Natural killer cell (primary cell): ENCODE data around the gene TCF25. TPM values are rescaled to one million over a fixed set of nuclear protein-coding genes. Genes with fewer than 3 reads are reported as not detected.
"Not testable (repeated sequence)": the region's sequence is repeated elsewhere in the genome, so short reads cannot be mapped to it uniquely, and the experiment has no call there.

ENCODE experiments used
- ATAC-seq, 3 donors: fragments of 150-1000 bp in 2 of 3; fragments of 200-7000 bp in 1 of 3; cut with Tn5 transposase; 1 replicate in 1 of 3; 2 replicates in 2 of 3; pipeline ENCODE4 v1.10.0; 2021; ENCODE audit warnings: mild to moderate bottlenecking in 2 of 3, moderate library complexity in 2 of 3
- DNase-seq, 2 donors: peaks; one replicate each; pipeline versions ENCODE4 v3.0.0 to v3.0.0-alpha.2; 2013 to 2021; ENCODE audit warnings: mixed read lengths in 1 of 2
- H3K27ac ChIP-seq: one replicate; pipeline ENCODE4 v1.5.1; 2013; ENCODE audit warnings: mild to moderate bottlenecking, low read length
- H3K27me3 ChIP-seq: one replicate; pipeline ENCODE4 v1.6.1; 2013; ENCODE audit warnings: low read length; ENCODE audit not compliant: control insufficient read depth, insufficient read depth
- H3K36me3 ChIP-seq: one replicate; pipeline ENCODE4 v1.6.1; 2013; ENCODE audit warnings: low read length; ENCODE audit not compliant: control insufficient read depth, insufficient read depth
- H3K4me1 ChIP-seq: one replicate; pipeline ENCODE4 v1.6.1; 2013; ENCODE audit warnings: low read length; ENCODE audit not compliant: control insufficient read depth, insufficient read depth
- H3K4me3 ChIP-seq: one replicate; pipeline ENCODE4 v1.5.1; 2013; ENCODE audit warnings: low read length
- H3K9me3 ChIP-seq: one replicate; pipeline ENCODE4 v1.6.1; 2013; ENCODE audit warnings: low read length; ENCODE audit not compliant: control insufficient read depth, insufficient read depth
- H3K27ac Mint-ChIP-seq, 2 donors: one replicate each; pipeline ENCODE4 v1.8.0; 2022; ENCODE audit warnings: mild to moderate bottlenecking in 2 of 2, mixed read lengths in 2 of 2, moderate library complexity in 1 of 2
- H3K27me3 Mint-ChIP-seq, 2 donors: one replicate each; pipeline ENCODE4 v1.8.0; 2022; ENCODE audit warnings: low read depth in 2 of 2, mixed read lengths in 2 of 2
- H3K36me3 Mint-ChIP-seq: one replicate; pipeline ENCODE4 v1.8.0; 2022; ENCODE audit warnings: mixed read lengths
- H3K4me1 Mint-ChIP-seq, 2 donors: one replicate each; pipeline ENCODE4 v1.8.0; 2022; ENCODE audit warnings: mixed read lengths in 2 of 2
- H3K4me3 Mint-ChIP-seq: one replicate; pipeline ENCODE4 v1.8.0; 2022; ENCODE audit warnings: mild to moderate bottlenecking, moderate library complexity, mixed read lengths
- H3K9me3 Mint-ChIP-seq, 2 donors: one replicate each; pipeline ENCODE4 v1.8.0; 2022; ENCODE audit warnings: mixed read lengths in 2 of 2
- CTCF ChIP-seq: fragments of 200-600 bp; IDR thresholded peaks from one replicate; pipeline ENCODE4 v1.8.0; 2022; ENCODE audit warnings: antibody characterized with exemption
- WGBS: methylation state at CpG from one replicate; pipeline ENCODE4 v1.1.7; 2013; ENCODE audit warnings: missing lambda C conversion rate; ENCODE audit not compliant: insufficient coverage; 5-methylcytosine and 5-hydroxymethylcytosine counted together
- intact Hi-C: fragments of 100-400 bp; cut with micrococcal nuclease; formaldehyde crosslinking; loops from one replicate; pipeline ENCODE4 v1.14.2; 2022
- total RNA-seq, 4 donors: library from RNA; stranded (reverse); fragments of 120-200 nt in 1 of 4; gene quantifications; one replicate each; pipeline versions ENCODE4 v1.2.3 to v1.2.4, GENCODE V29; 2013 to 2022

Gene TCF25
- 100 to 1,000 TPM; 509 to 682 (median 567) TPM for total RNA-seq
- 154 TPM for total RNA-seq (2013)

- ATAC-seq, result peak; percentile 19 to 43 (median 41)
- peak within 1 kb of the TSS; percentile 100 for H3K4me3 ChIP-seq
- WGBS, result under 1% methylated on average over 104 of the region's 104 CpGs
Measured at GRCh38 chr16:89873109-89873971, at the start of gene TCF25. TSS of gene TCF25 (plus strand) at chr16:89873592. CDS start at chr16:89873668, 76 bp downstream.

GRCh38 chr16:89823824-89824148, 49.6 kb upstream of the TCF25 start:
- peaks cover 18 to 24% of the 10 kb centered on the region in 2 donors for H3K4me1 Mint-ChIP-seq
- H3K9me3 Mint-ChIP-seq, H3K27me3 Mint-ChIP-seq, H3K9me3 ChIP-seq, H3K27me3 ChIP-seq, H3K4me3 Mint-ChIP-seq, H3K36me3 ChIP-seq, H3K4me3 ChIP-seq, DNase-seq, H3K27ac Mint-ChIP-seq, ATAC-seq, intact Hi-C loops, H3K27ac ChIP-seq, H3K36me3 Mint-ChIP-seq: not testable (repeated sequence)
- WGBS, result 93% methylated on average over 5 of the region's 5 CpGs
- peaks cover 25% of the 10 kb centered on the region for H3K4me1 ChIP-seq

More at GRCh38 chr16:89873109-89873971, at the start of gene TCF25:
- DNase-seq, result peak; percentile 79 to 97
- Mint-ChIP-seq H3K9me3 (no peaks in the 10 kb centered on the region), H3K4me1 (peaks cover 16 to 18% of the 10 kb centered on the region in 2 donors), H3K4me3 (peak within 1 kb of the TSS; percentile 90), H3K36me3 (no peaks in the 10 kb centered on the region), H3K27me3 (no peaks in the 10 kb centered on the region), H3K27ac (peak within 1 kb of the TSS; percentile 92 to 99)
- Histone ChIP-seq H3K27ac (peak within 1 kb of the TSS; percentile 100), H3K4me1 (peaks cover 23% of the 10 kb centered on the region), H3K36me3 (peaks cover 14% of the 10 kb centered on the region), H3K27me3 (no peaks in the 10 kb centered on the region), H3K9me3 (no peaks in the 10 kb centered on the region)
- TF ChIP-seq CTCF, result no peak
- intact Hi-C loops, result no loop called here

- no peak overlapping the region for H3K4me3 ChIP-seq
- intact Hi-C loops, result no loop called here
- Mint-ChIP-seq H3K36me3 (no peaks in the 10 kb centered on the region), H3K4me3 (no peak overlapping the region), H3K9me3 (no peaks in the 10 kb centered on the region), H3K27ac (no peak overlapping the region), H3K4me1 (peaks cover 15 to 18% of the 10 kb centered on the region in 2 donors), H3K27me3 (peaks cover 5 to 6% of the 10 kb centered on the region in 2 donors)
- peaks cover 22% of the 10 kb centered on the region for H3K4me1 ChIP-seq
- no peak overlapping the region for H3K27ac ChIP-seq
- DNase-seq, result no peak
- no peak for TF ChIP-seq CTCF
- WGBS, result 89% methylated on average over 25 of the region's 26 CpGs
- peaks cover 3% of the 10 kb centered on the region for H3K27me3 ChIP-seq
- no peak for ATAC-seq
- H3K36me3 ChIP-seq, result no peaks in the 10 kb centered on the region
- H3K9me3 ChIP-seq, result no peaks in the 10 kb centered on the region
Measured at GRCh38 chr16:89826531-89827382, 46.6 kb upstream of the TCF25 start.
